ENCODE data around the gene TIMP2. TPM values are rescaled to one million over a fixed set of nuclear protein-coding genes. Genes with fewer than 3 reads are reported as not detected.
"Not testable (repeated sequence)": the region's sequence is repeated elsewhere in the genome, so short reads cannot be mapped to it uniquely, and the experiment has no call there.

The TIMP2 gene
- total and polyA plus RNA-seq, 2 experiments from 2014 or later, result 10.6 to 22.5 TPM

DNA sequence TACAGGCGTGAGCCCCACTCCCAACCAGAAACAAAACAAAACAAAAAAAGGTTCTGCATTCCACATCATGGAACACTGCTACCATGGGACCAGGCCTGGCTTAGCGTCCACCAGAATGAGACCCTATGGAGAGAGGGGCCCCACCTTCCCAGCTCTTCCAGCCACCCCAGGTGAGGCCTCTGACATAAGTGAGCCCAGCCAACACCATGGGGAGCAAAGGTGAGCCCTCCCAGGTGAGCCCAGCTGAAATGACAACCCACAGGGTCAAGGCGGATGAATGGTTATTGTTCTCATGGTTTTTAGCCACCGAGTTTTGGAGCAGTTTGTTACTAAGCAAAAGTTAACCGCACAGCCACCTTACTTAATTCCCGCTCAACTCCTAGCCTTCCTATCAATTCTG is 38.2 kb upstream of the TIMP2 start (continued):
- TF ChIP-seq, protein P1, sequence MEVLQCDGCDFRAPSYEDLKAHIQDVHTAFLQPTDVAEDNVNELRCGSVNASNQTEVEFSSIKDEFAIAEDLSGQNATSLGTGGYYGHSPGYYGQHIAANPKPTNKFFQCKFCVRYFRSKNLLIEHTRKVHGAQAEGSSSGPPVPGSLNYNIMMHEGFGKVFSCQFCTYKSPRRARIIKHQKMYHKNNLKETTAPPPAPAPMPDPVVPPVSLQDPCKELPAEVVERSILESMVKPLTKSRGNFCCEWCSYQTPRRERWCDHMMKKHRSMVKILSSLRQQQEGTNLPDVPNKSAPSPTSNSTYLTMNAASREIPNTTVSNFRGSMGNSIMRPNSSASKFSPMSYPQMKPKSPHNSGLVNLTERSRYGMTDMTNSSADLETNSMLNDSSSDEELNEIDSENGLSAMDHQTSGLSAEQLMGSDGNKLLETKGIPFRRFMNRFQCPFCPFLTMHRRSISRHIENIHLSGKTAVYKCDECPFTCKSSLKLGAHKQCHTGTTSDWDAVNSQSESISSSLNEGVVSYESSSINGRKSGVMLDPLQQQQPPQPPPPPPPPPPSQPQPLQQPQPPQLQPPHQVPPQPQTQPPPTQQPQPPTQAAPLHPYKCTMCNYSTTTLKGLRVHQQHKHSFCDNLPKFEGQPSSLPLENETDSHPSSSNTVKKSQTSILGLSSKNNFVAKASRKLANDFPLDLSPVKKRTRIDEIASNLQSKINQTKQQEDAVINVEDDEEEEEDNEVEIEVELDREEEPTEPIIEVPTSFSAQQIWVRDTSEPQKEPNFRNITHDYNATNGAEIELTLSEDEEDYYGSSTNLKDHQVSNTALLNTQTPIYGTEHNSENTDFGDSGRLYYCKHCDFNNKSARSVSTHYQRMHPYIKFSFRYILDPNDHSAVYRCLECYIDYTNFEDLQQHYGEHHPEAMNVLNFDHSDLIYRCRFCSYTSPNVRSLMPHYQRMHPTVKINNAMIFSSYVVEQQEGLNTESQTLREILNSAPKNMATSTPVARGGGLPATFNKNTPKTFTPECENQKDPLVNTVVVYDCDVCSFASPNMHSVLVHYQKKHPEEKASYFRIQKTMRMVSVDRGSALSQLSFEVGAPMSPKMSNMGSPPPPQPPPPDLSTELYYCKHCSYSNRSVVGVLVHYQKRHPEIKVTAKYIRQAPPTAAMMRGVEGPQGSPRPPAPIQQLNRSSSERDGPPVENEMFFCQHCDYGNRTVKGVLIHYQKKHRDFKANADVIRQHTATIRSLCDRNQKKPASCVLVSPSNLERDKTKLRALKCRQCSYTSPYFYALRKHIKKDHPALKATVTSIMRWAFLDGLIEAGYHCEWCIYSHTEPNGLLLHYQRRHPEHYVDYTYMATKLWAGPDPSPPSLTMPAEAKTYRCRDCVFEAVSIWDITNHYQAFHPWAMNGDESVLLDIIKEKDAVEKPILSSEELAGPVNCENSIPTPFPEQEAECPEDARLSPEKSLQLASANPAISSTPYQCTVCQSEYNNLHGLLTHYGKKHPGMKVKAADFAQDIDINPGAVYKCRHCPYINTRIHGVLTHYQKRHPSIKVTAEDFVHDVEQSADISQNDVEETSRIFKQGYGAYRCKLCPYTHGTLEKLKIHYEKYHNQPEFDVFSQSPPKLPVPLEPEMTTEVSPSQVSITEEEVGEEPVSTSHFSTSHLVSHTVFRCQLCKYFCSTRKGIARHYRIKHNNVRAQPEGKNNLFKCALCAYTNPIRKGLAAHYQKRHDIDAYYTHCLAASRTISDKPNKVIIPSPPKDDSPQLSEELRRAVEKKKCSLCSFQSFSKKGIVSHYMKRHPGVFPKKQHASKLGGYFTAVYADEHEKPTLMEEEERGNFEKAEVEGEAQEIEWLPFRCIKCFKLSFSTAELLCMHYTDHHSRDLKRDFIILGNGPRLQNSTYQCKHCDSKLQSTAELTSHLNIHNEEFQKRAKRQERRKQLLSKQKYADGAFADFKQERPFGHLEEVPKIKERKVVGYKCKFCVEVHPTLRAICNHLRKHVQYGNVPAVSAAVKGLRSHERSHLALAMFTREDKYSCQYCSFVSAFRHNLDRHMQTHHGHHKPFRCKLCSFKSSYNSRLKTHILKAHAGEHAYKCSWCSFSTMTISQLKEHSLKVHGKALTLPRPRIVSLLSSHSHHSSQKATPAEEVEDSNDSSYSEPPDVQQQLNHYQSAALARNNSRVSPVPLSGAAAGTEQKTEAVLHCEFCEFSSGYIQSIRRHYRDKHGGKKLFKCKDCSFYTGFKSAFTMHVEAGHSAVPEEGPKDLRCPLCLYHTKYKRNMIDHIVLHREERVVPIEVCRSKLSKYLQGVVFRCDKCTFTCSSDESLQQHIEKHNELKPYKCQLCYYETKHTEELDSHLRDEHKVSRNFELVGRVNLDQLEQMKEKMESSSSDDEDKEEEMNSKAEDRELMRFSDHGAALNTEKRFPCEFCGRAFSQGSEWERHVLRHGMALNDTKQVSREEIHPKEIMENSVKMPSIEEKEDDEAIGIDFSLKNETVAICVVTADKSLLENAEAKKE (CRISPR knock-in tag; IDR thresholded peaks at IDR 0.05), result no peak
- TF ChIP-seq CREB1 (CRISPR knock-in tag; IDR thresholded peaks at IDR 0.05; ENCODE audit: low read depth) (no peak), EZH2 (IDR thresholded peaks at IDR 0.05; ENCODE audit: low read depth, unreplicated experiment) (no peak), POLR2AphosphoS5 (IDR thresholded peaks at IDR 0.05; ENCODE audit: low read depth) (no peak), JUNB (IDR thresholded peaks at IDR 0.05; ENCODE audit: unreplicated experiment) (no peak)
- TF ChIP-seq, protein P2, sequence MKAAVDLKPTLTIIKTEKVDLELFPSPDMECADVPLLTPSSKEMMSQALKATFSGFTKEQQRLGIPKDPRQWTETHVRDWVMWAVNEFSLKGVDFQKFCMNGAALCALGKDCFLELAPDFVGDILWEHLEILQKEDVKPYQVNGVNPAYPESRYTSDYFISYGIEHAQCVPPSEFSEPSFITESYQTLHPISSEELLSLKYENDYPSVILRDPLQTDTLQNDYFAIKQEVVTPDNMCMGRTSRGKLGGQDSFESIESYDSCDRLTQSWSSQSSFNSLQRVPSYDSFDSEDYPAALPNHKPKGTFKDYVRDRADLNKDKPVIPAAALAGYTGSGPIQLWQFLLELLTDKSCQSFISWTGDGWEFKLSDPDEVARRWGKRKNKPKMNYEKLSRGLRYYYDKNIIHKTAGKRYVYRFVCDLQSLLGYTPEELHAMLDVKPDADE (IDR thresholded peaks at IDR 0.05), result no peak

DNA sequence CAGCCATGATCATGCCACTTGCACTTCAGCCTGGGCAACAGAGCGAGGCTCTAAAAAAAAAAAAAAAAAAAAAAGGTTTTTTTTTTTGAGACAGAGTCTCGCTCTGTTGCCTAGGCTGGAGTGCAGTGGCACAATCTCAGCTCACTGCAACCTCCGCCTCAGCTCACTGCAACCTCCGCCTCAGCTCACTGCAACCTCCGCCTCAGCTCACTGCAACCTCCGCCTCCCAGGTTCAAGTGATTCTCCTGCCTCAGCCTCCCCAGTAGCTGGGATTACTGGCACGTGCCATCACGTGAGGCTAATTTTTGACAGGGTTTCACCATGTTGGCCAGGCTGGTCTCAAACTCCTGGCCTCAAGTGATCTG is 37.8 kb upstream of the TIMP2 start:
- not testable (repeated sequence) for H3K9me3 Mint-ChIP-seq; H3K36me3 Mint-ChIP-seq (ENCODE audit: low read depth); ATAC-seq; DNase-seq (ENCODE audit: low spot score); H3K4me3 Mint-ChIP-seq; H3K9me2 ChIP-seq (ENCODE audit: insufficient read depth); H3K36me3 ChIP-seq (ENCODE audit: insufficient read depth); H3K4me1 Mint-ChIP-seq; H2AFZ ChIP-seq; H3F3A ChIP-seq (replicated peaks; ENCODE audit: low read depth); H3K4me2 ChIP-seq; H3K27ac ChIP-seq (ENCODE audit: low read depth); H3K4me3 ChIP-seq; H4K20me1 ChIP-seq (replicated peaks; ENCODE audit: insufficient read depth); H3K27me3 ChIP-seq (ENCODE audit: insufficient read depth); H3K79me2 ChIP-seq (replicated peaks; ENCODE audit: insufficient read depth); H3K4me1 ChIP-seq (ENCODE audit: insufficient read depth); H3K27ac Mint-ChIP-seq
- peaks cover 12% of the 10 kb centered on the region for H3K27me3 Mint-ChIP-seq (ENCODE audit: insufficient read depth, low read depth, poor library complexity)

Measured in GM23338 (cell line).